ENCODE results near the gene TMX4. TPM values are rescaled to one million over a fixed set of nuclear protein-coding genes. Genes with fewer than 3 reads are reported as not detected.
"Not testable (repeated sequence)": the region's sequence is repeated elsewhere in the genome, so short reads cannot be mapped to it uniquely, and the experiment has no call there.

TMX4 gene
- total RNA-seq, 1 donor from 2014 or later: 70.2 TPM

DNA sequence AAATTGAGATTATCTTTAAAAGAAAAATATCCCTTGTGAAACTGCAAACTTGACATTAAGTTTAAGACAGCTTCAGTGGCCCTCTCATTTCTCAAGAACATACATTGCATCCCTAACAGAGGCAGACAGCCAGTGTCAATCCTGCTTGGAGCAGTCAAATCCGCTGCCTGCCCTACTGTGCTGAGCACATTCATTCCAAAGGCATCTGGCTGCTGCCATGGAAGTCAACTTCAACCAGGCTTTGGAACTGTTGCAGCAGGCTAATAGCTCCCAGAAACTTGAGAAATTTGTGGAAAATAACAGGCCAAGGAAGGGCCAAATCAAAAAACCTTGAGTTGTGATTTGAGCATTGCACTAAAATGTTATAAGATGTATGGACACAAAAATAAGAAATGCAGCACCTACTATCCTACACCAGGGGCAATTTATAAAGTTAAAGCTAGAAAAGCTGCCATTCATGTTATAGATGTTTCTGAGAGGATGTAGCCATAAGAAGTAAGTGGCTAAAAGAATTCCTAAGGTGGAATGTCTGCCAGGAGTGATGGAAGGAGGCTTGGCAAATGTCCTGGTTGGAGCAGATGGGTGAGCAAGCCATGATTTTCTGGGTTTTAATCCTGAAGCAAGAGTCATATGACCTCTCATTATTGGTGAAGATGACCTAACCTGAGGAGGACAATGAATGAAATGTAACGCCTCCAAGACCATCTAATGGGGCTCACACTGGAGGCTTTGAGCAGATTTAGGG lies 47.9 kb downstream of the TMX4 start:
- no peak for DNase-seq (ENCODE audit: low spot score)

GRCh38 chr20:7967199-7967844 lies 52.2 kb downstream of the TMX4 start:
- no peak for DNase-seq (ENCODE audit: low spot score)

GRCh38 chr20:7966176-7966575 lies 53.4 kb downstream of the TMX4 start:
- DNase-seq (ENCODE audit: low spot score): no peak

DNA sequence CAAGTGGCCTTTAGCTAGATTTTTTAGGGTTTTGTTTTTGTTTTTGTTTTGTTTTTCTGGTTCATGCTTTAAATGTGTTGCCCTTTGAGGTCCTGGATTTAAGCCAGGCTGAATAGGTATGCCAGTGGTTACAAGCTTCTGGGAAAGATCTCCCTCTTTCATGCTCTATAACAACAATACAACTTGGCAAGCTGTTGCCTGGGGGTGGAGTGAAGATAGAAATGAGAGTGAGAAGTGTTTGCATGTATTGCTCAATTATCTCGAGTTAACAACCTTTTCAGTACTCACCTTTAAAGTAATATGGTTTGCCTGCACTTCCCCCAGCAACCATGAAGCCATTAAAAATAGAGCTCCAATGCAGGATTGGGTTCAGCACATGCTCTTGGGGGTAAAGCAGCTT lies 60.1 kb downstream of the TMX4 start:
- DNase-seq (ENCODE audit: low spot score): no peak

DNA sequence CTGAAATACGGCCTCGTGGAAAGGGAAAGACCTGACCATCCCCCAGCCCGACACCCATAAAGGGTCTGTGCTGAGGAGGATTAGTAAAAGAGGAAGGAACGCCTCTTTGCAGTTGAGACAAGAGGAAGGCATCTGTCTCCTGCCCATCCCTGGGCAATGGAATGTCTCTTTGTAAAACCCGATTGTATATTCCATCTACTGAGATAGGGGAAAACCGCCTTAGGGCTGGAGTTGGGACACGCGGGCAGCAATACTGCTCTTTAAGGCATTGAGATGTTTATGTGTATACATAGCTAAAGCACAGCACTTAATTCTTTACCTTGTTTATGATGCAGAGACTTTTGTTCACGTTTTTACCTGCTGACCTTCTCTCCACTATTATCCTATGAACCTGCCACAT lies 63.0 kb downstream of the TMX4 start:
- not testable (repeated sequence) for DNase-seq (ENCODE audit: low spot score)

- DNase-seq (ENCODE audit: low spot score): no peak
Measured at GRCh38 chr20:7950387-7950786, 69.2 kb downstream of the TMX4 start.

- no peak for DNase-seq (ENCODE audit: low spot score)
Measured at GRCh38 chr20:7943891-7944290, 75.7 kb downstream of the TMX4 start.

GRCh38 chr20:7940341-7940740 lies 79.2 kb downstream of the TMX4 start, which contains the start of gene HAO1:
TSS of gene HAO1 (minus strand) at chr20:7940458. CDS start at chr20:7940422, 36 bp downstream.
- peak; percentile 12 for DNase-seq (ENCODE audit: low spot score)

GRCh38 chr20:7939663-7940062 lies 79.9 kb downstream of the TMX4 start:
- DNase-seq (ENCODE audit: low spot score): no peak

- peak; percentile 32 for DNase-seq (ENCODE audit: low spot score)
Measured at GRCh38 chr20:7938058-7938457, 81.5 kb downstream of the TMX4 start.

DNA sequence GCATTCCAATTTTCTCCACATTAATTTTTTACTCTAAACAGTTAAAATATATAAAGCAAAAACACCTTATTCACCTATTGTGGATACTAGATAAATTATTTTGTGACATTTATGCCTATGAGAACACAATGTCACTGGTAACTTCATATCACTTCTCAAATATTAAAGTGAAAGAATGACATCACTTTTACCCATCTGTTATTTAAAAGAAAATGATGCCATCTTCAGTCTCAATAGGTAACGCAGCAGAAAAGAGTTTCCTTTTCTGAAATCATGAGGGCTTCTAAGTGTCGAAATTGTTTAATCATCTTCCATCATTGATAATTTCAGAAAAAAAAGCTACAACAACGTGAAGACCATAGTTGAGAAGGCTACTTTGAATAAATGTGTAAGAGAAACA lies 82.2 kb downstream of the TMX4 start:
- DNase-seq (ENCODE audit: low spot score): no peak

DNA sequence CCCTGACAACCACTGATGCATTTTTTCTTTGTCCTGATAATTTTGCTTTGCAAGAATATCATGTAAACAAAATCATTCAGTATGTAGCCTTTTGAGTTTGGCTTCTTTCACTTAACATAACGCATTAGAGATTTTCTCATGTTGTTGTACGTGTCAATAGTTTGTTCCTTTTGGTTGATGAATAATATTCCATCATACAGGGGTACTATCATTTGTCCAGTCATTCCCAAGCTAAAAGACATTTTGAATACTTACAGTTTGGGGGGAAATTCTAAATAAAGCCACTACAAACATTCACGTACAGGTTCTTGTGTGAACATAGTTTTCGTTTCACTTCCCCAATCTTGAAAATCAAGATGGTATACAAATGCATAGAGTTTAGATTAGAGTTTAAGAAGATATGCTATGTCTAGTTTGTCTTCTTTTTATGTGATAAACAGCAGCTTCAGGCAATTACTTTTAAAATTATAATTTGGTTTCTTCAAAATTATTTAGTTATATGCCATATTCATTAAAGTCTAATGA lies 84.5 kb downstream of the TMX4 start:
- no peak for DNase-seq (ENCODE audit: low spot score)

DNA sequence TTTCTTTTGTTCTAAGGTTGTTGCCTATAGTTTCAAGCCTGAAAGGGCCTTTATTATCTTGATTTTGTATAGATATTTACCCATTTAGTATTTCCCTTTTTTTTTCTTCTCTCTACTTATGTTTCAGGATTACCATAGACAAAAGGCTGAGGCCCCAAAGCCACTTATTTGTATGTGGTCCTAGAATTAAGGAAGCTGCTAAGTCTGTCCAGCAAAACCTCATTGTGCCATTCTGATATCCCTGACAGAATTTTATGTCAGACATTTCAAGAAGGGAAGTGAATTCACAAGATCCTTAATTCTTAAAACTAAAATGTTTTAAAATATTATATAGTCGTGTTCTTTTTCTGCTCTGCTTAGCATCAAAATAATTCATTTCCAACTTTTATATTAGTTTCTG lies 86.2 kb downstream of the TMX4 start:
- DNase-seq (ENCODE audit: low spot score): no peak

GRCh38 chr20:7930343-7930742 lies 89.2 kb downstream of the TMX4 start:
- no peak for DNase-seq (ENCODE audit: low spot score)

Other genes with a start within 250 kb of the TMX4 start
- gene HAO1, start 79.3 kb downstream of the TMX4 start, total RNA-seq: 2.7 TPM
- 19.0 TPM for gene PLCB1, start 112.5 kb upstream of the TMX4 start, total RNA-seq

All from mucosa of gallbladder (tissue), 1 donor.